Panc1 (cell line): ENCODE measurements around the gene TMC3. TPM values are rescaled to one million over a fixed set of nuclear protein-coding genes. Genes with fewer than 3 reads are reported as not detected.

Experiments used
- ATAC-seq: fragments of 200-7000 bp; cut with Tn5 transposase; 2 replicates; pipeline ENCODE4 v1.9.1; 2020; ENCODE audit warnings: mild to moderate bottlenecking, moderate library complexity
- BruUV-seq: library from RNA; stranded (reverse); fragments of 400-500 nt; replicated peaks from 2 replicates; lab custom pipeline; 2021; lab: Mats Ljungman, UMichigan
- CTCF ChIA-PET: fragments of 300-600 bp; sonication (Branson Sonifier 250); formaldehyde crosslinking; loops from one replicate; lab custom pipeline; 2022; ENCODE audit warnings: antibody characterized with exemption; lab: Charles Lee
- POLR2A ChIA-PET: fragments of 300-600 bp; sonication (Branson Sonifier 250); formaldehyde crosslinking; loops from one replicate; lab custom pipeline; 2022; ENCODE audit warnings: antibody characterized with exemption; lab: Charles Lee
- DNase-seq: peaks from one replicate; pipeline ENCODE4 v3.0.0-alpha.2; 2010; ENCODE audit warnings: low read depth, low spot score
- H3K27ac ChIP-seq: 2 replicates; pipeline ENCODE4 v1.5.1; 2011; ENCODE audit warnings: mild to moderate bottlenecking, low read length, inconsistent platforms
- H3K27me3 ChIP-seq: fragments of 200-500 bp; sonication (Bioruptor generic); 2 replicates; pipeline ENCODE4 v1.6.0; 2014; ENCODE audit warnings: low read length, inconsistent platforms; ENCODE audit not compliant: control insufficient read depth, insufficient read depth
- H3K36me3 ChIP-seq: fragments of 200-500 bp; sonication (Bioruptor generic); 2 replicates; pipeline ENCODE4 v1.5.1; 2014; ENCODE audit warnings: inconsistent platforms, mild to moderate bottlenecking, low read length, moderate library complexity; ENCODE audit not compliant: control insufficient read depth, insufficient read depth
- H3K4me1 ChIP-seq: 2 replicates; pipeline ENCODE4 v1.5.1; 2011; ENCODE audit warnings: inconsistent platforms, mild to moderate bottlenecking, low read length, moderate library complexity; ENCODE audit not compliant: control insufficient read depth, insufficient read depth
- H3K4me3 ChIP-seq, 2 experiments: 2 replicates each; pipeline ENCODE4 v1.5.1; 2011 to 2012; ENCODE audit warnings: low read depth in 2 of 2, low read length in 2 of 2, mild to moderate bottlenecking in 2 of 2, inconsistent platforms in 1 of 2, moderate library complexity in 1 of 2
- H3K9me3 ChIP-seq: fragments of 200-500 bp; sonication (Bioruptor generic); 2 replicates; pipeline ENCODE4 v1.5.1; 2014; ENCODE audit warnings: low read depth, mild to moderate bottlenecking, inconsistent platforms, low read length, moderate library complexity; ENCODE audit not compliant: control insufficient read depth, insufficient read depth
- CTCF ChIP-seq: fragments of 450-650 bp; IDR thresholded peaks from 2 replicates; pipeline ENCODE4 v1.5.1; 2017; ENCODE audit warnings: mild to moderate bottlenecking
- POLR2AphosphoS5 ChIP-seq: IDR thresholded peaks from 2 replicates; pipeline ENCODE4 v1.6.1; 2012; ENCODE audit warnings: mild to moderate bottlenecking, low read depth, low read length, moderate library complexity
- SIN3A ChIP-seq: IDR thresholded peaks from 2 replicates; pipeline ENCODE4 v1.6.1; 2012; ENCODE audit warnings: low read depth, mild to moderate bottlenecking, low read length, moderate library complexity, borderline replicate concordance; ENCODE audit not compliant: insufficient read depth
- TCF7L2 ChIP-seq: IDR thresholded peaks from 2 replicates; pipeline ENCODE4 v1.6.1; 2011; ENCODE audit warnings: mild to moderate bottlenecking, low read depth, low read length, inconsistent platforms
- in situ Hi-C: cut with HindIII; loops from 2 replicates; pipeline ENCODE4 v1.10.0; 2016; ENCODE audit warnings: low sequenced_read_pairs, low pct_unique_long_range_greater_than_20kb
- intact Hi-C: fragments of 100-400 bp; cut with micrococcal nuclease; formaldehyde crosslinking; loops from one replicate; pipeline ENCODE4 v1.10.0; 2022; ENCODE audit not compliant: unreplicated experiment
- total RNA-seq: library from RNA; stranded (reverse); gene quantifications from one replicate; pipeline ENCODE4 v1.2.1, GENCODE V29; 2021; ENCODE audit not compliant: unreplicated experiment
- TF ChIP-seq, protein P1 (sequence below), 2 experiments: IDR thresholded peaks; 2 replicates each; pipeline ENCODE4 v1.6.1; 2011 to 2012; ENCODE audit warnings: low read depth in 2 of 2, control low read depth in 1 of 2, low read length in 1 of 2, mild to moderate bottlenecking in 1 of 2, moderate library complexity in 1 of 2; ENCODE audit not compliant: insufficient read depth in 1 of 2

The TMC3 gene
- total RNA-seq, 1 experiment from 2014 or later: not detected

- Histone ChIP-seq H3K27me3 (no peaks in the 10 kb centered on the region), H3K27ac (no peak overlapping the region), H3K4me1 (peaks cover 7% of the 10 kb centered on the region), H3K9me3 (no peaks in the 10 kb centered on the region), H3K4me3 (no peak overlapping the region), H3K36me3 (no peaks in the 10 kb centered on the region)
- intact Hi-C loops (no loop called here), in situ Hi-C loops (no loop called here)
- ATAC-seq (no peak), DNase-seq (no peak)
- BruUV-seq: no TSS peak
- ChIA-PET CTCF (no interaction called here), POLR2A (no interaction called here)
- TF ChIP-seq SIN3A: no peak
- TF ChIP-seq, protein P1, sequence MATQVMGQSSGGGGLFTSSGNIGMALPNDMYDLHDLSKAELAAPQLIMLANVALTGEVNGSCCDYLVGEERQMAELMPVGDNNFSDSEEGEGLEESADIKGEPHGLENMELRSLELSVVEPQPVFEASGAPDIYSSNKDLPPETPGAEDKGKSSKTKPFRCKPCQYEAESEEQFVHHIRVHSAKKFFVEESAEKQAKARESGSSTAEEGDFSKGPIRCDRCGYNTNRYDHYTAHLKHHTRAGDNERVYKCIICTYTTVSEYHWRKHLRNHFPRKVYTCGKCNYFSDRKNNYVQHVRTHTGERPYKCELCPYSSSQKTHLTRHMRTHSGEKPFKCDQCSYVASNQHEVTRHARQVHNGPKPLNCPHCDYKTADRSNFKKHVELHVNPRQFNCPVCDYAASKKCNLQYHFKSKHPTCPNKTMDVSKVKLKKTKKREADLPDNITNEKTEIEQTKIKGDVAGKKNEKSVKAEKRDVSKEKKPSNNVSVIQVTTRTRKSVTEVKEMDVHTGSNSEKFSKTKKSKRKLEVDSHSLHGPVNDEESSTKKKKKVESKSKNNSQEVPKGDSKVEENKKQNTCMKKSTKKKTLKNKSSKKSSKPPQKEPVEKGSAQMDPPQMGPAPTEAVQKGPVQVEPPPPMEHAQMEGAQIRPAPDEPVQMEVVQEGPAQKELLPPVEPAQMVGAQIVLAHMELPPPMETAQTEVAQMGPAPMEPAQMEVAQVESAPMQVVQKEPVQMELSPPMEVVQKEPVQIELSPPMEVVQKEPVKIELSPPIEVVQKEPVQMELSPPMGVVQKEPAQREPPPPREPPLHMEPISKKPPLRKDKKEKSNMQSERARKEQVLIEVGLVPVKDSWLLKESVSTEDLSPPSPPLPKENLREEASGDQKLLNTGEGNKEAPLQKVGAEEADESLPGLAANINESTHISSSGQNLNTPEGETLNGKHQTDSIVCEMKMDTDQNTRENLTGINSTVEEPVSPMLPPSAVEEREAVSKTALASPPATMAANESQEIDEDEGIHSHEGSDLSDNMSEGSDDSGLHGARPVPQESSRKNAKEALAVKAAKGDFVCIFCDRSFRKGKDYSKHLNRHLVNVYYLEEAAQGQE (IDR thresholded peaks at IDR 0.05; ENCODE audit: insufficient read depth in 1 of 2, low read depth in 2 of 2, low read length in 1 of 2): no peak
- TF ChIP-seq CTCF: no peak
- no peak for TF ChIP-seq POLR2AphosphoS5
- TF ChIP-seq TCF7L2: no peak
Observed at GRCh38 chr15:81310480-81310879, 63.5 kb downstream of the TMC3 start.

GRCh38 chr15:81309647-81310450 is 64.2 kb downstream of the TMC3 start:
- CTCF ChIA-PET: interaction anchor here (0.7 kb wide), 1 partner anchor 14 kb away, joined by 3 read pairs; the partner anchor contains the start of gene STARD5
- Histone ChIP-seq H3K9me3 (no peaks in the 10 kb centered on the region), H3K36me3 (no peaks in the 10 kb centered on the region), H3K4me1 (peaks cover 7% of the 10 kb centered on the region), H3K4me3 (no peak overlapping the region), H3K27ac (no peak overlapping the region), H3K27me3 (no peaks in the 10 kb centered on the region)
- in situ Hi-C loops (no loop called here), intact Hi-C loops (no loop called here)
- no peak for TF ChIP-seq CTCF
- TF ChIP-seq TCF7L2: no peak
- no peak for TF ChIP-seq SIN3A
- TF ChIP-seq, protein P1 (IDR thresholded peaks at IDR 0.05; ENCODE audit: insufficient read depth in 1 of 2, low read depth in 2 of 2, low read length in 1 of 2): no peak
- TF ChIP-seq POLR2AphosphoS5: no peak
- DNase-seq (no peak), ATAC-seq (no peak)
- POLR2A ChIA-PET: no interaction called here
- BruUV-seq: no TSS peak
